ENCODE data around the gene LIF.
A peak's percentile ranks its signal among the peaks of the same experiment; 100 is the strongest.
"Not testable (repeated sequence)": the region's sequence is repeated elsewhere in the genome, so short reads cannot be mapped to it uniquely, and the experiment has no call there.

LIF gene

DNA sequence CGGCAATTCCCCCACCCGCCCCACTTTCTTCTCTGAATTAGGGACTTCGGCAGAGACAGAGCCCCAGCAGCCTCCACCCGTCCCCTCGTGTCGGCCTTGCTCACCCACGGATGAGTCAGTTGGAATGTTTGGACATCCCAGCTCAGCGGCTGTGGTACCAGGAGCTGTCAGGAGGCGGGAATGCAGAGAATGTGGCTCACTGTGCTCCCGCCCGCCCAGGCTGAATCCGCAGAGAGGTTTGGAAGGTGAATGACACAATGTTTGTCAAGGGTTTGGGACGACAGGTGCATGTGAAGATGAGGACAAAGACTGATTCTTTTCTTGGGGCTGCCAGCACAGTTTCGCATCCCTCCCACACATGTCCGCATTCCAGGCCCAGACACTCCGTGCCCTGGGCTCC, 39.6 kb downstream of the LIF start:
- no peak for DNase-seq (ENCODE audit: low spot score)

DNA sequence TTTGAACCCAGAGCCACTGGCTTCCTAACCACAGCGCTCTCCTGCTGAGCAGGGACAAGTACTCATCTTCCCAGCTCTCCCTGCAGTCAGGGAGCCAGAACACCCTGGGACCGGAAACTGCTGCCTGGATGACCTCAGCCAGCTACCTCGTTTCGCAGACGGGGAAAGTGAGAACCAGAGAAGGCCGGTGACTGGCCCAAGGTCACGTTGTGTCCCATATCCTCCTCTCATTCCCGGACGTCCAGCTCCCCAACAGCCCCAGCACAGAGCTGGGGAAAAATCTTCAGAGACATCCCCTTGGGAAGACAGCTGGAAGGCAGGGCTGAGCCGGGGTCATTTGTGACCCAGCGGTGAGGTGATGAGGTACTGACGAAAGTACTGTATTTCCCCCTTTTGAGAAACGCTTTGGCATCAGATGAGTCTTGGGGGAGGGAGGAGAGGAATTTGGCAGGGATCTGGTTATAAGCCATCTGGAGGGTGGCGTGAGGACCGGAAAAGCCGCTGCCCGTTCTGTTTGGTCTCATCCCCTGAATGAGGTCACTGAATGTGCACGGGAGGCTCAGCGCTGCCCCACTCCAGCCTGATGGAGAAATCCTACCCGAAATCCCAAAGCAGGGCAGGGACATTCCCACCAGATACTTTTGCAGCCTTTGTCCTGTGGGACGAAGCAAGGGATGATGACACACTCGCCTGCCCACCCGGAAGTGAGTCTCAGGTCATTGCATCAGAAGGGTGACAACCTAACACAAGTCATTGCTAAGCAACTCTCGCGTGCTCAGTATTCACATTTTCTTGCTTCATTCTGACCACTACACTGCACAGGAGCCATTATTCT, 41.1 kb downstream of the LIF start:
- DNase-seq (ENCODE audit: low spot score) = peak; percentile 87

DNA sequence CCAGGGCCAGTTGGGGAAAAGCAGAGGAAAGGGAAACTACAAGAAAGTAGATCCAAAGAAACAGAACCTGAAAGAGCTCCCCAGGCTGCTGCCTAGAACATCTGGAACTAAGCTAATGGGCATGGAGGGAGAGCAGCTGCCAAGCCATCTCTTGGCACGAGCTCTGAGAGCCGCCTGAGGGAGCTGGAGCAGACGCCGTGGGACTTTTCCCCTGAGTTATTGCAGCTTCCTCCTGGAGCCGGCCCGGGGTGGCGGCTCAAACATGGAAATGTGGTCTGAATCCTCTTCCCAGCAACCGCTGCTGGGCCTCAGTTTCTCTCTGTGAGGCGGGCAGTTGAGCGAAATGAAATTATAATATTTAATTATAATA, 41.8 kb downstream of the LIF start:
- no peak for DNase-seq (ENCODE audit: low spot score)

DNA sequence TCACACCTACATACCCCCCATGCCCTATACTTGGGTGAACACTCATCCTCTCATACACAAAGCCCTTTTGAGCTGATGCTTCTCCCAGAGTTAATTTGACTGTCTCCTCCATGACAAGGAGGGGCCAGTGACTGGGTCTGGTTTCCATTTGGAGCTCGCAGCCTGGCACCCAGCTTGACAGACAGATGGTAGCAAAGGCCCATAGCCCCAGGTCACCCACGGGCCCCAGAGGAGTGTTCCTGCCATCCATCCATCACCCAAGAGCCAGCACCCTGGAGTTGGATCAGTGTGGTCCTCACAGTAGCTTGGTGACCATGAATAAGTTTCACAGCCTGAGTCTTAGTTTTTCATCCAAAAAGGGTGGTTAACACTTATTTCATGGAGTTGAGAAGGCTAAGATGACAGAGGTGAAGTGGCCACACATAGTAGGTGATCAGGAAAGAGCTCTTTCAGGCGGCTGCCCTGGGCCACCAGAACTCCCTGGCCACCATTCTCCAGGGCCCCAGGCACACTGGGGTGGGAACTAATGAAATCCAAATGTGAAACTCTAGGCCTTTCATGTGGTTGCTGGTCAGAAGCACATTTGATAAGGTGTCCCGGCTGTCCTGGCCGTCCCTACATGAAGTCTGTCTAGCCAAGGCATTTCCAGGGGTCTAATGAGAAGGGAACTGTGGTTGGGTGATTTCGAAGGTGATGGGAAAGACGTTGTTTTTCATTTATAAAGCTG, 42.4 kb downstream of the LIF start:
- DNase-seq (ENCODE audit: low spot score) = no peak

DNA sequence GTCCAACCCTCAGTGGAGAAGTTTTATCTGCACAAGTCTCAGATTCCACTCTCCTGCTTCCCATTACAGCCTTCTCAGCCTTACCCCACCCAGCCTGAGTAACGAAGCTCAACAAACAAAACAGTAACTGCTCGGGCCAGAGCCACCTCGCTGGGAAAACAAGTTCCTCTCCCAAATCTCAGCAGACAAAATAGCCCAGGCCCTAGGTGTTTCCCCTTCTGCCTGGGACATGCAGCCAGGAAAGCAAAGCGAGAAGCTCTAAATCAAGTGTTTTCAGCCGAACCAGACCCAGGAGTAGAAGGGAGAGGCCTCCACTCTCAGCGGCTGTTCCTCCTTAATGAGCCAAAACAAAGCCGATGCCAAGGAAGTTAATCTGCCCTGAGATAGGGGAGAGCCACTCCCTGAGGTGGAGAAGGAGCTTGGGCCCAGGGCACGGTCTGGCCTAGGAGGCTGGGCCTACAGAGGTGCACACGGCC, 44.0 kb downstream of the LIF start:
- DNase-seq (ENCODE audit: low spot score) = peak; percentile 45

DNA sequence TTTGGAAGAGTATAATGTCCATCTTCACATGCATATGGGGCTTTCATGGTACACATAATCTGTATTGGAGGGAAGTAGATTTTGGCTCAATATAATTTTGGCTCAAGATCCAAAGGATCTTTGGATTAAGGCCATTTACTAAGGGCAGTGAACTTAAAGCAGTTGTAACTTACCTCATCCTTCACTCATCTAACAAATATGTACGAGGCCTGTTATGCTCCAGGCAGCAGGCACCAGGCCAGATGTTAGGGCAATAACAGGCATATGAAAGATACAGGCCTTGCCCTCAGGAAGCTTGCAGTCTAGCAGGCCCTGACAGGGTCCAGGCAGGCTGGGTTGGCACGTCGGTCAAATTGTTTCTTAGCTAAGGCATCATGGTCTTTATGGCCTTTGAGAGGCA, 44.6 kb downstream of the LIF start:
- DNase-seq (ENCODE audit: low spot score) = no peak

DNA sequence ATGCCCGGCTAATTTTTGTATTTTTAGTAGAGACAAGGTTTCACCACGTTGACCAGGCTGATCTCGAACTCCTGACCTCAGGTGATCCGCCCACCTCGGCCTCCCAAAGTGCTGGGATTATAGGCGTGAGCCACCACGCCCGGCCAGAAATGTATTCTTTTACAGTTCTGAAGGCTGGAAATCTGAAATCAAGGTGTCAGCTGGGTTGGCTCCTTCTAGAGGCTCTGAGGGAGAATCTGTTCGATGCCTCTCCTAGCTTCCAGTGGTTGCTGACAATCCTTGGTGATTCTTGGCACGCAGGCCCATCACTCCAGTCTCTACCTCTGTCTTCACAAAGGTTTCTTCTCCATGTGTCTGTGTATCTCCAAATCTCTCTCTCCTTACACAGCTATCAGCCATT, 45.7 kb downstream of the LIF start:
- DNase-seq (ENCODE audit: low spot score) = not testable (repeated sequence)

DNA sequence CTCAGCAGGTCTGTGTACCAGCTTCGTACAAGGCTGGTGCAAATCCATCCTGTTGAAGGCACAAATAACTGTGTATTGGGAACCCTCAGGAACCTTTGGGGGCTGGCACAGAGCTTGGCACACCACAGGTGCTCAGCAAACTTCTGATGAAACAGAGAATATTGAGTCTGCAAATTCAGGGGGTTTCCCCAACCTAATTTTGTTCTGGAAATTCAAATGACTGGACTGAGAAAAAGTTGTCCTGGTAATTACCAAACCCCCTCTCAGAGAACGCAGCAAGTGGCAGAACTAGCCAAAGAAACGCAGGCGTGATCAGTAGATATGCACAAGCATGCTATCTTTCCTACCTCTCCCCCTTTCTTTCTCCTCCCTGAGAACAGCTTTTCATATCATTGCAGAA, 47.6 kb downstream of the LIF start:
- DNase-seq (ENCODE audit: low spot score) = no peak

DNA sequence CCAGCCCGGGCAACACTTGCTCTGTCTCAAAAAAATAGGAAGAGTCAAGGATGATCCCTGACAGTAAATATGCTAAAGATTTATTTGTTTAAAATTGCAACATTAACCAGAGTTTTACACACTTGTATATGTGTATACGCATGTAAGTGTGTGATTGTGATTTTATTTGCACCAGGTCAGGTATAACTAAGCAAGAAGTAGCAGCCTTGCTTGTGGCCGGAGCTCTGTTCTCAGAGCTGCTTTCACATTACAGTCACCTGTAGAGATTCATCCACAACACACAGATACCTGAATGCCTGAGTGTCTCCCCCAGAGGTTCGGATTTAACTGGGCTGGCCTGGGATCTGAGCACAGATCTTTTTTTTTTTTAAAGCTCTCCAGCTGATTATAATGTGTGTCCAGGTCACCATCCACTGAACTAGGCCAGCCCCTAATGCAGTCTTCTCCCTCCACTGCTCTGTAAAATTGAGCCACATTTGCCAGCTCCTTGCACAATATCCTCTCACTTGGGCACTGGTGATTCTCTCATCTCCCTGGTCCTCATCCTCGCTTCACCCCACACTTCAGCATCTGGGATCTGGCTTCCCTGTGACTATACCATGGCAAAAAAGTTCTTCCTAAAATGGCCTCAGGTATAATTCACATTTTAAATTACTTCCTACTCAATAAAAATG, 48.3 kb downstream of the LIF start:
- no peak for DNase-seq (ENCODE audit: low spot score)

DNA sequence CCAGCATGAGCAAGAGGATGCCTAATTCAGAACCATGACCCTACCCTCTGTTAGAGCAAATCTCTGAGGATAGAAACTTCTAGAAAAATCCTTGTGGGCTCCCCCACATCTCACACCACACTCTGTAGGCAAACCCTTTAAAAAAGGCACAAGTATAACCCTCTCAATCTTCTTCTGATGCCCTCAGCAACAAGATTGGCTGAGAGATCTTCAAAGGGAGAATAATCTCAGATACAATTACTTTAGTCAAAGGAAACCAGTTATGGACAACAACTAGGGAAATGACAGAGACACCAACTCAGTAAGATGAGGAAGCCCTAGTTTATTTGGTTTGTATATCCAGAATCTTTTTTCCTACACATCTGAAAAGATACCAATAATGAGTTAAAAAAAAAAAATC, 49.2 kb downstream of the LIF start:
- DNase-seq (ENCODE audit: low spot score) = no peak

DNA sequence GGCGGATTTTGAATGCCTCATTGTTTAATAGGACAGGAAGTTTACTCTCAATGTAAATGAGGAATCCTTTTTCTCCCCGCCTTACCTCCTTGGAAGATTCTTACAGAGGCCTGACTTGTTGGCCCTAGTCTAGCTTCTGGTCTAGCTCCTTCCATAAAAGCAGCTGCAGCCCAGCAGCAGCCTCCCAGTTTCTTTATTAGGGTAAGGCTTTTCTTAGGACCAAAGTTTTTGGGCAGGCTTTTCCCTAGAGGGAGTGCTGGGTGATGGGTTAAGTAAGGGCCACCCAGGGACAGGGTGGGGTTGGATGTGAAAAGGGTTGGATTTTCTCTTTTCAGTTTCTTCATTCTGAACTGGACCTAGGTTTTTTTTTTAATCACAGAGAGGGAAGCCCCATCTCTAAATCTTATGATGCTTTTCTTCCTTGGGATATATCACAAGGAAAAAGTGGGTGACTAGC, 49.7 kb downstream of the LIF start:
- DNase-seq (ENCODE audit: low spot score) = no peak

DNA sequence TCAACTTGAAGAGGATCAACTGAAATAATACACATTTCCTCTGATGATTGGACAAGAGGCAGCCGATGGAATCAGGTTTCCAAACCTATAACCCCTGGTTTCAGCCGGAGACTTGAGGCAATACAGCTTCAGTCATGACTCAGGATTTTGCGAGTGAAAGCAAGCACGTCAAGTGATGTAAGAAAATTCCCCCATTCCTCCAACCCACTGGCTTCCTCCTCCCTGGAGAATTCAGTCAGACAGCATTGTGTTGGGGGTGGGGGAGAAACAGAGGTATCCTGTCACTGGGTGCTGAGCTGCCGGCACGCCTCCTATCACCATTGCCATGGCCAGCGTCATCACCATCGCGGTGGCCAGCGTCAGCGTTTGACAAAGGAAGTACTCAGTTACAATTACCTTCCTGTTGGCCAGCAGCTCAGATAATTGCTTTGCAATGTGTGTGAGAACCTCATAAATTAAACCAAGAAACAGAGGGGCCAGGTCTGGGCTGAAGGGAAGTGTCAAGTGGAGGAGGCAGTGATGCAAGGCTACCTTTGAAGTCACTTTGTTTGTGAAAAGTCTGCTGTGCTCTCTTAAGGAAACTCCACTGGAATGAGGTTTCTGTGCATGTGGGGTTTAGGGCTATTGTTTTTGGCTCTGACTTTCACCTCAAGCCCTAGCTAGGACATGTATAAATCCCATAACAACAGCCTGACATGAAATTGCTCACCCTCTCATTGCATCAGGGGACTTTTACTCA, 50.2 kb downstream of the LIF start:
- DNase-seq (ENCODE audit: low spot score) = peak; percentile 87

DNA sequence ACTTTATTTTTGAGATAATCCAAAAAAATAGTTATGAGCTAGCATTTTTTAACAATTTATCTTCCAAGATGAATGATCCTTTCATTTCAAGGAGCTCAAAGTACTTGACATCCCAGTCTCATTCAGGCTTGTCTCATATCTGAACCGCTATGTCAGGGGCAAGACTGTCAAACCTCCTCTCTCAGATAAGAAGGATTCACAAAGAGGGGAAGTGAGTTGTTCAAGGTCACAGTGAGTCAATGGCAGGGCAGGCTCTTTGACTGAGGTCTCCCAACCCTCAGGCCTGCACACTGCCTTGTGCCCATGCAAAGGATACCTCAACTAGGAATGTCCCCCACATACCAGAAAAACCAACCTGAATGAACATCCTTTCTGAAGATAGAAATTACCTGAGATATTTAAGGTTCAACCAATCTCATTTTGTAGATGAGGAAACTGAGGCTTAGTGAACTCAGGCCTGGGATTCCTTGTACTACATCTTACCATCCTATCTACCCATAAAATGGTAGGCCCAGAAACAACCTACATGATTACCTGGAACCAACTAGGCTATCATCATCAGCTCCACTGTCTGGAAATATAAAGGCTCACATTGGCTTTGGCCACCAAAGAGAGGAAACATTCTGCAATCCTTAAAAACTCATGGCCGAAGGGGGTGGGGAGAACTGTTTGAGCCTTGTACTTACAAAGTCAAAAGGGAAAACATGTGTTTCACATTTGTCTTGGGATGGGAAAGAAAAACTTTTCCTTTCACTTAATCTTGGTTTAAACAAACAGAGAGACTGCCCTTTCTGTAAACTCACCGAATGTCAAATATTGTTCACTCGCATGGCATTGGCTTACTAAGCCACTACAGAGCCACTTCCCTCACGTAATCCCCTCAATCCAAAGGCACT, 51.1 kb downstream of the LIF start:
- no peak for DNase-seq (ENCODE audit: low spot score)

DNA sequence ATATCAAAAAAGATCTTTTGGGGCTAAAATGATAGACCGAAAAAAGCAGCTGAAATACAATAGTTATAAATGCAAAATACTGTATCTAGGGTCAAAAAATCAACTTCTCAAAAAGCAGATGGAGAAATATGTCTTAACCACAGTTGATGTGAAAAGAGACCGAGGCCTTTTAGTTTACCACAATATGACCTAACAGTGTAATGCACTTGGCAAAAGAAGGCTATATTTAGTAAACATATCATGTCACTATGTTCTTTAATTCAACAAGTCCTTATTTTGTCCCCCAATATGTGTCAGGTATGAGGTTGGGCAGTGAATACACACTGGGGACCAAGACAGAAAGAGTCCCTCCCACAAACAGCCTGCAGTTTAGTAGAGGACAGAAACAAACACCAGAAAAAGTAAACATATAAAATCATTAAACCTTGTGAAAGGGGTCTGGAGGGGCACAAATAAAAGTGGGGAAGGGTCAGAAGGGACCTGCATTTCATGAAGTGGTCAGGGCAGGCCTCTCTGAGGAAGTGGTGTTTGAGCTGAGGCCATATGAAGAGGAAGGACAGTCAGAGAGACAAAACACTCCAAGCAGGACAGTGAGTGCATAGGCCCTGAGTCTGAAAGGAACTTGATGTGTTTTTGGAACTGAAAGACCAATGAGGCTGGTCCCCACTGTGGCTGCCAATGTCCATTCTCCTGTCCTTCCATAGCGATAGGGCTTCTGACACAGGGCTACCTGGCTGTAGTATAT, 53.4 kb downstream of the LIF start:
- no peak for DNase-seq (ENCODE audit: low spot score)

DNA sequence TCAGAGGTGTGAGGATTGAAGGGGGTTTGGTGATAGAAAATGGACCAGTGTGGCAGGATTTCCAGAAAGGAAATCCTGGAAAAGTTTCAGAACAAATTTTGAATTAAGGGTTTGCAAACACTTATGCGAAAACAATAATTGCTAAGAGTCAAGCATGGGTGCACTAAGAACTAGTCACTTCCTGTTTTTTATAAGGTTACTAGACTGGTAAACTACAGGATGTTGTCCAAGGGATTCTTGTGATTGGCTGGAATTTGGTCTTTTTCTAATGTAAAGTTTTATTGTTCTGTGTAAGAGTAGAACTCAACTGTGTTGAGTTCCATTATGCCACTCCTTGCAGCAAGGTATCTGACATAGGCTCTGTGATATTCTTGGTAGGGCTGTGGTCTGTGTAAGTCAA, 54.1 kb downstream of the LIF start:
- no peak for DNase-seq (ENCODE audit: low spot score)

DNA sequence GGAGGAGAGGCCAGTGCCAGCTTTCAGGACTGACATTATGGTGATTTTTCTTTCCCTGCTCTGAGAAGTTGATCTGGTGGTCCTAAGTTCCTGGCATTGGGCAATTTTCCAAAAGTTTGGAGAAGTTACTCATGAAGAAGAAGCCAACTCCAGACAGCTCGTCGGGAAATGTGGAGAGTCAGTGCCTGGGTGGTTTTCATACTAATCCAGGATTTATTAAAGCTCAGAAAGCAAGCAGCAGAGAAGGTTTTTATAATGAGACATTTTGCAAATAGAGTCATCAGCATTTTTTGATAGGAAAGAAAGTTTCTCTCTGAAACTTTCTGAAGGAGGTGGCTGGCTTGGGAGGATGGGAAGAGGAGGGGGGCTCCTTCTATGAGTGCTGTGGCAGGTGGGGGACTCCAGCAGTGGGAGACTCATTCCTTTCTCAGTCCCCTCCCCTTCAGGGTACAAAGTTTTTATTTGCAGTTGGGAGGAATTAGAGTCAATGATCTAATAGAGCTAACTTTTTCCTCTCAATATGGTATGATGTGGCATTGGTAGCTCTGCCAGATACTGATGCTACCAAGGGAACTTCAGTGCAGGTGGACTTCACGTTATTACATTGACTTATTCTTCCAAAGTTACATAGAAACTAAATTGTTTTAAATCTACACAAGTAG, 55.4 kb downstream of the LIF start:
- no peak for DNase-seq (ENCODE audit: low spot score)

DNA sequence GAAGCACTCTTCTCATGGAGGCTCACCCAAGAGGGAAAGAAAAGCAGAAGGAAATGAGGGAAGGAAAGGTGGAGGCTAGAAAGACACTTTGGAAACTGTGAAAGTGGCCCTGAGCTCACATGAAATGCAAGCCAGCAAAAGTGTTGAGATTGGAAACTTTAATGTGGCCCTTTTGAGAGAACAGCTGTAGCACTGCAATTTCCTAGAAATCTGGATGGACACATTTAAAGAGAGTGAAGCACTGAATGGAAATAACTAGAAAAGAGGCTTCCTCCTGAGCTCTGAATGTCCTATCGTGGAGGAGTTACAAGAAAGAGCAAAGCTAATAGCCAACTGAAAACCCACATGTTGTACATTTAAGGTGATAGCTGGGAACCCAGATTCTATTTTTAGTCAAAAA, 56.0 kb downstream of the LIF start:
- DNase-seq (ENCODE audit: low spot score) = no peak
